GM18951 (cell line): Measurements from ENCODE around the gene OLFM1.

Experiments used
- POLR2A ChIP-seq: IDR thresholded peaks from 4 replicates; pipeline ENCODE4 v1.6.1; 2011; ENCODE audit warnings: mild to moderate bottlenecking; ENCODE audit not compliant: insufficient read length, insufficient read depth; ENCODE audit errors: extremely low read depth
- in situ Hi-C: fragments of 300-500 bp; cut with MboI; formaldehyde crosslinking; loops from one replicate; pipeline ENCODE4 v1.12.0; 2022; ENCODE audit warnings: low sequenced_read_pairs, mixed read lengths, inconsistent platforms; ENCODE audit not compliant: unreplicated experiment

OLFM1 gene

GRCh38 chr9:135065804-135066203, 21.7 kb upstream of the OLFM1 start:
- no peak for TF ChIP-seq POLR2A
- in situ Hi-C loops, result no loop called here

DNA sequence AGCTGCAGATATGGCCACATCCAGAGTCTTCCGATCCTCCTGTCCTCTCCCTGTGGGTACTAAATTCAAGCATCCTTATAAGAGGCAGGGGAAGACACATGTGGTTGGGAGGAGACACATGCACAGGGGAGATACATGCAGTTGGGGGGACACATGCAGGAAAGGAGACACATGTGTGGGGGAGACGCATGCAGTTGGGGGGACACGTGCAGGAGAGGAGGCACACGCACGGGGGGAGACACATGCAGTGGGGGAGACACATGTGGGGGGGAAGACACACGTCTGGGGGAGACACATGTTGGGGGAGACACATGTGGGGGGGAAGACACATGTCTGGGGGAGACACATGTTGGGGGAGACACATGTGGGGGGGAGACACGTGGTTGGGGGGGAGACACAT, 21.2 kb upstream of the OLFM1 start:
- in situ Hi-C loops, result no loop called here
- TF ChIP-seq POLR2A, result no peak

DNA sequence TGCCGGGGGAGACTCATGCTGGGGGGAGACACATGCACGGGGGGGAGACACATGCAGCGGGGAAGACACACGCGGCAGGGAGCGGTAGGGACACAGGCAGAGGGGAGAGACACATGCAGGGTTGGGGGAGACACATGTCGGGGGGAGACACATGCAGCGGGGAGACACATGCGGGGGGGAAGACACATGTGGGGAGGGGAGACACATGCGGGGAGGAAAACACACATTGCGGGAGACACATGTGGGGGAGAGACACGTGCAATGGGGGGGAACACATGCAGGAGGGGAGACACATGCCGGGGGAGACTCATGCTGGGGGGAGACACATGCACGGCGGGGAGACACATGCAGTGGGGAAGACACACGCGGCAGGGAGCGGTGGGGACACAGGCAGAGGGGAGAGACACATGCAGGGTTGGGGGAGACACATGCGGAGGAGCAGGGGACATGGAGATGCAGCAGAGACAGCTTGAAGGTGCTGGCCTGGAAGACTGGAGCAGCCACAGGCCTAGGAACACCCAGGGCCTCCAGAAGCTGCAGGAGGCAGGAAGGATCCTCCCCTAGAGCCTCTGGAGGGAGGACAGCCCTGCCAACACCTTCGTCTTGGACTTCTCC, 20.3 kb upstream of the OLFM1 start:
- no peak for TF ChIP-seq POLR2A
- in situ Hi-C loops, result no loop called here

DNA sequence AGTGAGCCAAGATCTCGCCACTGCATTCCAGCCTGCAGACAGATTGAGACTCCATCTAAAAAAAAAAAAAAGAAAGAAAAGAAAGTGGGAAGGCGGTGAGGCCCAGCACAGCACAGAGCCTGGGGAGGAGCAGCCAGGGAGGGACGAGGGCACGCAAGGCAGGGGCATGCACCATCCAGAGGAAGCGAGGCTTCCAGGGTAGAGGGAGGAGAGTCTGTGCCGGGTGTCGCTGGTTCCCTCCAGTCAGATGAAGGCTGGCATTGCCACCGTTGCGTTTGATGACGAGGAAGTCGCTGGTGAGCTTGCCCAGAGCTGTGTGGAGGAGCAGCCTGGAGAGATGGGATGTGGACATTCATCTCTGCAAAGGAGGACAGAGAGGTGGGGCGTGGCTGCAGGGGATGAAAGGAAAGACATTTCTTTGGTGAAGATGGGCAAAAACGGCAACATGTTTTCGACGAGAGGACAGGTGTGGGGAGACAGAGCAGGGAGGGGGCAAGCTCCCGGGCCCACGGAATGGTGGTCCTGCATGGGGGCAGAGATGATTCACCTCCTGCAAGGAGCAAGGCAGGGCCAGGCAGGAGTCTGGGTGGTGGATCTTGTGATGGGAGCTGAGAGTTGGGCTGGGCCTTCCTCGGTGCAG, 18.6 kb upstream of the OLFM1 start:
- in situ Hi-C loops, result no loop called here
- no peak for TF ChIP-seq POLR2A

- in situ Hi-C loops, result no loop called here
- no peak for TF ChIP-seq POLR2A
Observed at GRCh38 chr9:135069558-135070197, 17.8 kb upstream of the OLFM1 start.

DNA sequence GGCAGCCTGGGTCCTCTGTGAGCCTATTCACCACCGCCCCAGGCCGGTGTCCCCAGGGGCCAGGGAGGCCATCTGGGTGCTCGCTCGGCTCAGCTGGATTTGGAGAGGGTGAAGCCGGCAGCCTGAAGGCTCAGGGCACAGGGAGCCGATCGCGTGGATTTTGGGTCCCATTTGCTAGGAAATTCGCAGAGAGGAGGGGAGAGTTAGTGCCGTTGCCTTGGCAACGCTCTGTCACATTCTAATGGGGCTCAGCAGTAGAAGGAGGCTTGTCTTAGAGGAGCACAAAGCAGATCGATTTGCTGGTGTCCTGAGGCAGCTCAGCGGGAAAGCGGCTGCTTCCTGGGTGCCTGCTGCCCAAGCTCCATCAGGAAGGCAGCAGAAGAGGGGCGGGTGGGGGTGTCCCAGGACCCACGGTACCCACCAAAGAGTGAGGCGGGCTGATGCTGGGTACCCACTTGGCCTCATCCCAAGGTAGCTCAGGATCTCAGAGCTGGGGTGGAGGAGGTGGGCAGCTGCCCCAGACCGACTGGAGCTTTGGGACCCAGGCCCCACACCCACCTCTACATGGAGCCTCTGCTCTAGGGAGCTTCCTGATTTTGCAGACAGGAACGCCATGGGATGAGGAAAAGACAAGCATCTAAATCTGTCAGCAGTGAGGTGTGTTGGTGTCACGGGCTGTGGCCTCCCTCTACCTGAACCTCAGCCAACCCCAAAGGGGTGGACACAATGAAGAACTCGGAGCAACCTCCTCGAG, 17.1 kb upstream of the OLFM1 start:
- no peak for TF ChIP-seq POLR2A
- in situ Hi-C loops, result no loop called here

DNA sequence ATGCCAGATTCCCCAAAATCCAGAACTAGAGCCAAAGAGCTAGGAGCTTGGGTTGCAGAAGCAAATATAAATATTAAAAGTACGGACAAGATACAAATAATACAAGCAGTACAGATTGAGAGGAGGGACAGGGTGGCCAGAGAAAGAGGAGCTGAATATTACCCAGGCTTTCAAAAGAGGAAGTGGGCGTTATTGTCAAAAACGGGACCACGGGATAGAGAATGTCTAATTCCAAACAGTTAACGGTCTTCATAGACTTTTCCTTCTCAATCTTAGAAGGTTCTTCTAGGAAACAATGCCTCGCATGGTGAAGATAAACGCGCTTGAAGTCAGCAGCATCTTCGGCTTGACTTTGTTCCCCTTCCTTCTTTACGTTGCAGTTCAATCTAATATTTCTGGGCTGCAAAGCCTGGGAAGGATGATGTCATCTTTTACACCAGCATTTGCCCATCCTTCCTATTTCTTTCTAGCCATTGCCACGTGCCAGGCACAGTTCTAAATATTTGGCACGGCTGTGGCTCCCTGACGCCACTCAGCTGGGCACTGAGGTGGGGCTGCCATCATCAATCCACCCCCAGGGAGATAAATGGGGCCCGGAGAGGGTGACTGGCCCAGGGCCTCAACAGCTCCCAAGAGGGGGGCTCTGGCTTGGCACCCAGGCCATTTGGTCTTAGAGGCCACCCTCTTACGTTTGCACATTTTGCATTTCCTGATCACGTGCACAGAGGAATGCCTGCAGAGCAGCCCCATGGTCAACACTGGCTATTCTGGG, 16.3 kb upstream of the OLFM1 start:
- no peak for TF ChIP-seq POLR2A
- in situ Hi-C loops, result no loop called here

DNA sequence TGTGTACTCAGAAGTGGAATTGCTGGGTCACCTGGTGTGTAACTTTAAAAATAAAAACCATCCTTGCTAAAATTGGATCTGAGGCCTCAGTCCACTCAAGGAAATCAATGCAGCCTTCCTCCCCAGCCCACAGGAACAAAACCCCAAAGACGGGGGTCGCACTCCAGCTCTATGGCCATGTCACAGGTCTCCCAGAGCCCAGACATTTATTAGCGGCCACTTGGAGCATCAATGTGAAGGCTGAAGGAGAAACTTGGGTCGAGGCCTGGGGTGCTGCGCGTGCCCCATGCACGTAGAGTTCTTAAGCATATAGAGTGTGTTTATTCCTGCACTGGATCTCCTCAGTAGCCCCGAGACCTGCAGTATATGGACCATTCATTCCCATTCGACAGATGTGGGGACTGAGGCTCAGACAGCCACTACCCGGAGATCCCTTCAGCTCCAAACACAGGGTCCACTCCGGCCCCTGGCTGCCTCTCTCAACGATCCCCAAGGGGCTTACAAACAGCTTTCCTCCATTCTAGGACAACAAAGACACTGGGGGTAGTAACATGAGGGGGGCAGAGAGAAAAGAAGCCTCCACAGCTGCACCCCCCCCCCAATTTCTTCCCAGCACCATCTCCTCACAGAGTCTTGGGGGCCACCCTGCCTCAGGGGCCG, 14.3 kb upstream of the OLFM1 start:
- in situ Hi-C loops, result no loop called here
- TF ChIP-seq POLR2A, result no peak

DNA sequence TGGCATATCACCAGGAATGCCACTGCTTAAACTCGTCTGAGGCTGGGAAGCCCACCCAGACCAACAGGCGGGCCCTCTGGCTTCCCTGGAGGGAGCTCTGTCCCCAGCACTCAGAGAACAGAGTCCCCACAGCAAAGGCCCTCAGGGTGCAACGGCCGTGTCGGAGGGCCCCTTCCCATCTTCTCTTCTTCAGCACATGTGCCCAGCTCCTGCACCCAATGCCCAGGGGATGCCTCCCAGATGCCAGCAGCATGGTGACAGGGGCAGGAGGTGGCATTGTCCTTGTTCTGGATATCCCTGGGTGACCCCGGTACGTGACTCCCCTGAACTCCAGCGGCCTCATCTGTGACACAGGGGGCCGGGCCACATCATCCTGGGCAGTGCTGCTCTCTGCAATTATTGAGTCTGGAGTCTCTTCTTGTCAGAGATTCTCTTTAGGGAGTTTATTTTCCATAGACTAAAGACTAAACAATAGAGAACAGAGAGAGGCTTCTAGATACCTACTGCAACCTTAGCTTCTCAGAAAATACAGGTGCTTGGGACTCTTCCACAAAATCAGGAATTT, 13.6 kb upstream of the OLFM1 start:
- no peak for TF ChIP-seq POLR2A
- in situ Hi-C loops, result no loop called here

GRCh38 chr9:135074354-135075233, 12.9 kb upstream of the OLFM1 start:
- in situ Hi-C loops, result no loop called here
- no peak for TF ChIP-seq POLR2A

DNA sequence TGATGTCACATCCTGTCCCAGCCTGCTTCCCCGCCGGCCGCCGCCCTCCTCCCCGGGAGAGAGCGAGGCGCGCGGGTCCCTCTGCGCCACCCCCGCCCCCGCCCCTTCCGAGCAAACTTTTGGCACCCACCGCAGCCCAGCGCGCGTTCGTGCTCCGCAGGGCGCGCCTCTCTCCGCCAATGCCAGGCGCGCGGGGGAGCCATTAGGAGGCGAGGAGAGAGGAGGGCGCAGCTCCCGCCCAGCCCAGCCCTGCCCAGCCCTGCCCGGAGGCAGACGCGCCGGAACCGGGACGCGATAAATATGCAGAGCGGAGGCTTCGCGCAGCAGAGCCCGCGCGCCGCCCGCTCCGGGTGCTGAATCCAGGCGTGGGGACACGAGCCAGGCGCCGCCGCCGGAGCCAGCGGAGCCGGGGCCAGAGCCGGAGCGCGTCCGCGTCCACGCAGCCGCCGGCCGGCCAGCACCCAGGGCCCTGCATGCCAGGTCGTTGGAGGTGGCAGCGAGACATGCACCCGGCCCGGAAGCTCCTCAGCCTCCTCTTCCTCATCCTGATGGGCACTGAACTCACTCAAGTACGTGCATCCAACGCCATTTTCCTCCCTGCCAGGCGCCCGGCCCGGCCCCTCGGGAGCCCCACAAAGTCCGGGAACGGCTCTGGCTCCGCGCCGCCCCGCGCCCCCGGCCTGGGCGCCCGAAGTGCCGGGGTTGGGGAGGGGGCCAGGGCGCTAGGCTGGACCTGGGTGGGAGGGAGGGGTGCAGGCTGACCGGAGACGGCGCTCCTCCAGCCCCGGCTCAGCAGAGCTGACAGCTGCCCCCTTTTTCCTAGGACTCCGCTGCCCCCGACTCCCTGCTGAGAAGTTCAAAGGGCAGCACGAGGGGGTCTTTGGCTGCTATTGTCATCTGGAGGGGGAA, 12.0 kb upstream of the OLFM1 start:
- no peak for TF ChIP-seq POLR2A
- in situ Hi-C loops, result no loop called here
